ENCODE data around the gene RNASE8. TPM values are rescaled to one million over a fixed set of nuclear protein-coding genes. Genes with fewer than 3 reads are reported as not detected.
"Not testable (repeated sequence)": the region's sequence is repeated elsewhere in the genome, so short reads cannot be mapped to it uniquely, and the experiment has no call there.

Gene RNASE8
- total RNA-seq = not detected

- no peaks in the 10 kb centered on the region for H3K36me3 ChIP-seq
- TF ChIP-seq, protein P1, sequence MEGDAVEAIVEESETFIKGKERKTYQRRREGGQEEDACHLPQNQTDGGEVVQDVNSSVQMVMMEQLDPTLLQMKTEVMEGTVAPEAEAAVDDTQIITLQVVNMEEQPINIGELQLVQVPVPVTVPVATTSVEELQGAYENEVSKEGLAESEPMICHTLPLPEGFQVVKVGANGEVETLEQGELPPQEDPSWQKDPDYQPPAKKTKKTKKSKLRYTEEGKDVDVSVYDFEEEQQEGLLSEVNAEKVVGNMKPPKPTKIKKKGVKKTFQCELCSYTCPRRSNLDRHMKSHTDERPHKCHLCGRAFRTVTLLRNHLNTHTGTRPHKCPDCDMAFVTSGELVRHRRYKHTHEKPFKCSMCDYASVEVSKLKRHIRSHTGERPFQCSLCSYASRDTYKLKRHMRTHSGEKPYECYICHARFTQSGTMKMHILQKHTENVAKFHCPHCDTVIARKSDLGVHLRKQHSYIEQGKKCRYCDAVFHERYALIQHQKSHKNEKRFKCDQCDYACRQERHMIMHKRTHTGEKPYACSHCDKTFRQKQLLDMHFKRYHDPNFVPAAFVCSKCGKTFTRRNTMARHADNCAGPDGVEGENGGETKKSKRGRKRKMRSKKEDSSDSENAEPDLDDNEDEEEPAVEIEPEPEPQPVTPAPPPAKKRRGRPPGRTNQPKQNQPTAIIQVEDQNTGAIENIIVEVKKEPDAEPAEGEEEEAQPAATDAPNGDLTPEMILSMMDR (IDR thresholded peaks at IDR 0.05) = no peak
- H3K4me3 ChIP-seq = no peak within 1 kb of the TSS
- peak within 1 kb of the TSS; percentile 88 for H3K27ac ChIP-seq
- H3K9me3 ChIP-seq = no peaks in the 10 kb centered on the region
- H3K4me1 ChIP-seq = peaks cover 8% of the 10 kb centered on the region
- intact Hi-C loops (cut with DNase I) = no loop called here
- no peaks in the 10 kb centered on the region for H3K27me3 ChIP-seq
- H3K9ac ChIP-seq (ENCODE audit: low read depth in 2 of 2, low read length in 2 of 2) = peak within 1 kb of the TSS; percentile 17 to 44
- peak; percentile 36 for DNase-seq
Measured at GRCh38 chr14:21057803-21058675, at the start of gene RNASE8. TSS of gene RNASE8 (plus strand) at chr14:21057822. CDS start at chr14:21057893, 71 bp downstream.

DNA sequence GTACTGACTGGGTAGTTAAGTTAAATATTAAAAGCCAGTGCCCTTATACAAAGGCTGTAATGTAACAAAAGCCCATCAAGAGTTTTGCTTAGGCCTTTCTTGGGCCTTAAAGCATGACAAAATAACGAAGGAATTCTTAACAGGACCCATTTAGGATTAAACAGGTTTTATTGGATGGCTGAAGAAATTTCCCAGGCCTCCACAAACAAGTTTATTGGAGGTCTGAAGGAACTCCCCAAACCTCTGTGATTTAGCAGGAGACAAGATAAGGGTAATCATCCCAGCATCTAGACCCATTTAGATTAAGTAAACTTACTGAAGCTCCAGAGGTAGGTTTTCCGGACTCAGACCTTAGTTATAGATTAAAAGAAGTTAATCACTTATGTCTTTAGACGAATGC is 47.9 kb upstream of the RNASE8 start:
- H3K27ac ChIP-seq; H3K9me3 ChIP-seq; H3K36me3 ChIP-seq; H3K4me3 ChIP-seq; H3K27me3 ChIP-seq; H3K9ac ChIP-seq (ENCODE audit: low read depth in 2 of 2, low read length in 2 of 2); intact Hi-C loops (cut with DNase I); DNase-seq; H3K4me1 ChIP-seq: not testable (repeated sequence)

DNA sequence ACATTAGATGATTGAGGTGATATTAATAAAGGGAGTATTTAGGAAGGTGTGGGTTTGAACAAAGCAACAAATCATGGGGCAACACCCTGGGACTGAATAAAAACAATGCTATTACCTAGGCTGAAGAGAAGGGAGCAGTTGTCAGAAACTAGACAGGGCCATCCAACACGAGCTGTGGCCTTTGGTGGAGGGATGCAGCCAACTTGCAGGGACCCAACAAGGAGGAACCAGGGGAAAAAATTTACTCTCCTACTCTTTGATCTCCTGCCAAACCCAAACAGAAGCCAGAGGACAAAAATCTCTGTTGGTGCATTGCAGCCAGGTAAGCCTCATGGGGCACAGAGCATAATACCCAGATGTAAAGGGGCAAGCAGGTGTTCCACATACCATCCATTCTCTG is 46.5 kb upstream of the RNASE8 start:
- intact Hi-C loops (cut with DNase I) = no loop called here
- no peak for DNase-seq
- Histone ChIP-seq H3K27ac (no peak overlapping the region), H3K4me1 (no peaks in the 10 kb centered on the region), H3K27me3 (no peaks in the 10 kb centered on the region), H3K4me3 (no peak overlapping the region), H3K36me3 (no peaks in the 10 kb centered on the region), H3K9ac (ENCODE audit: low read depth in 2 of 2, low read length in 2 of 2) (no peak overlapping the region), H3K9me3 (no peaks in the 10 kb centered on the region)
- TF ChIP-seq, protein P1 (IDR thresholded peaks at IDR 0.05) = no peak

GRCh38 chr14:21014761-21015190 is 42.8 kb upstream of the RNASE8 start:
- Histone ChIP-seq H3K27me3 (no peaks in the 10 kb centered on the region), H3K9me3 (no peaks in the 10 kb centered on the region), H3K4me3 (no peak overlapping the region), H3K27ac (no peak overlapping the region), H3K4me1 (no peaks in the 10 kb centered on the region), H3K9ac (ENCODE audit: low read depth in 2 of 2, low read length in 2 of 2) (no peak overlapping the region), H3K36me3 (peaks cover 4% of the 10 kb centered on the region)
- intact Hi-C loops (cut with DNase I) = loop anchor here (2.0 to 5.0 kb wide), 2 partner anchors 26 to 78 kb away; no protein-coding TSS in a partner anchor
- peak; percentile 95 for DNase-seq
- TF ChIP-seq, protein P1 (IDR thresholded peaks at IDR 0.05) = peak; percentile 86

- TF ChIP-seq, protein P1 (IDR thresholded peaks at IDR 0.05) = no peak
- no peaks in the 10 kb centered on the region for H3K27me3 ChIP-seq
- H3K9ac ChIP-seq (ENCODE audit: low read depth in 2 of 2, low read length in 2 of 2) = no peak overlapping the region
- no peaks in the 10 kb centered on the region for H3K9me3 ChIP-seq
- H3K4me1 ChIP-seq = no peaks in the 10 kb centered on the region
- no peak overlapping the region for H3K4me3 ChIP-seq
- H3K36me3 ChIP-seq = peaks cover 4% of the 10 kb centered on the region
- no peak for DNase-seq
- intact Hi-C loops (cut with DNase I) = loop anchor here (2.0 to 5.0 kb wide), 2 partner anchors 25 to 77 kb away; no protein-coding TSS in a partner anchor
- H3K27ac ChIP-seq = no peak overlapping the region
Measured at GRCh38 chr14:21015312-21015711, 42.3 kb upstream of the RNASE8 start.
